GM12873 (cell line): Measurements from ENCODE around the gene TREML1.
A peak's percentile ranks its signal among the peaks of the same experiment; 100 is the strongest.

ENCODE experiments used
- CTCF ChIP-seq: IDR thresholded peaks from 2 replicates; pipeline ENCODE4 v1.5.1; 2012; ENCODE audit warnings: low read depth, mild to moderate bottlenecking, moderate library complexity, low read length, control low read depth; ENCODE audit not compliant: insufficient read depth; ENCODE audit errors: missing control alignments

TREML1 gene

GRCh38 chr6:41186031-41186562 is 31.9 kb upstream of the TREML1 start:
- no peak for TF ChIP-seq CTCF

- TF ChIP-seq CTCF = no peak
Observed at GRCh38 chr6:41184761-41185160, 30.6 kb upstream of the TREML1 start.

GRCh38 chr6:41182069-41183034 is 28.2 kb upstream of the TREML1 start:
- peak; percentile 75 for TF ChIP-seq CTCF

- TF ChIP-seq CTCF = no peak
Observed at GRCh38 chr6:41181566-41181965, 27.4 kb upstream of the TREML1 start.

- no peak for TF ChIP-seq CTCF
Observed at GRCh38 chr6:41179163-41179562, 25.0 kb upstream of the TREML1 start.

- TF ChIP-seq CTCF = no peak
Observed at GRCh38 chr6:41177695-41178094, 23.5 kb upstream of the TREML1 start.

- no peak for TF ChIP-seq CTCF
Observed at GRCh38 chr6:41177287-41177686, 23.1 kb upstream of the TREML1 start.
